Tibial artery (tissue), 4 donors: Measurements from ENCODE around the gene SLC43A2.

Experiments
- DNase-seq, 2 donors: peaks; one replicate each; pipeline ENCODE4 v3.0.0-alpha.2; 2019
- H3K27ac ChIP-seq, 2 donors: fragments of 200-600 bp; sonication (generic) in 1 of 2; 1 replicate in 1 of 2; 2 replicates in 1 of 2; pipeline ENCODE4 v1.5.1; 2018 to 2019; ENCODE audit warnings: mild to moderate bottlenecking in 1 of 2
- H3K27me3 ChIP-seq, 2 donors: fragments of 200-600 bp; sonication (generic) in 1 of 2; one replicate each; pipeline versions ENCODE4 v1.5.1 to v1.6.0; 2016 to 2019
- H3K36me3 ChIP-seq, 3 donors: fragments of 200-600 bp; sonication (generic) in 2 of 3; one replicate each; pipeline ENCODE4 v1.5.1; 2016 to 2019; ENCODE audit warnings: mild to moderate bottlenecking in 2 of 3
- H3K4me1 ChIP-seq, 4 donors: fragments of 200-600 bp; sonication (generic) in 2 of 4; 1 replicate in 3 of 4; 2 replicates in 1 of 4; pipeline ENCODE4 v1.5.1; 2016 to 2019
- H3K4me3 ChIP-seq, 2 donors: fragments of 200-600 bp; sonication (generic) in 1 of 2; 1 replicate in 1 of 2; 2 replicates in 1 of 2; pipeline ENCODE4 v1.5.1; 2018 to 2019; ENCODE audit warnings: mild to moderate bottlenecking in 2 of 2
- H3K9me3 ChIP-seq, 3 donors: fragments of 200-600 bp; sonication (generic) in 1 of 3; one replicate each; pipeline ENCODE4 v1.5.1; 2016 to 2019
- CTCF ChIP-seq, 2 experiments: fragments of 200-600 bp in 1 of 2; fragments of 450-650 bp in 1 of 2; IDR thresholded peaks; one replicate each; pipeline ENCODE4 v1.5.1; 2017 to 2019; ENCODE audit warnings: antibody characterized with exemption in 2 of 2, mild to moderate bottlenecking in 1 of 2, moderate library complexity in 1 of 2
- intact Hi-C: fragments of 100-400 bp; cut with DNase I; formaldehyde crosslinking; loops from one replicate; pipeline ENCODE4 v1.15.0; 2023; ENCODE audit warnings: low total_unique reads

The SLC43A2 gene

DNA sequence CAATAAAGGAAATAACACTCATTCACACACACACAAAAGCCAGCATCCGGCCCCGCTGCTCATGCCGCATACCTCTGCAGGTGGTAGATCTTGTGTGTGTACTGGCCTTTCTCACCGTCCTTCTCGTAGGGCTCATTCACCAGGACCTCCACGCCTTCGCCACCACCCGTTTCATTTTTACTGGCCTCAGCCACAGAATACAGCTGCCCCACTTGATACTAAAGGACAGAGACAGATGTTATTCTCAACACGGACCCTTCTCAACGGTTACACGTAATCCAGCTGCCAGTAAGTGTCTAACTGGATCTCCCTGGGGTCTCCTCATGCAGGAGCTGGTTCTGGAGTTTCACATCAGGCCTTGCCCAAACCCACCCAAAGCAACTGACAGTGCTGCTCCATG is 75.7 kb downstream of the SLC43A2 start:
- no peak overlapping the region for H3K27ac ChIP-seq
- peaks cover 0 to 13% (median 2%) of the 10 kb centered on the region in 4 donors for H3K4me1 ChIP-seq
- no peaks in the 10 kb centered on the region for H3K9me3 ChIP-seq
- intact Hi-C loops: no loop called here
- no peak for DNase-seq
- H3K27me3 ChIP-seq: no peaks in the 10 kb centered on the region
- peaks cover 34 to 70% (median 67%) of the 10 kb centered on the region in 3 donors for H3K36me3 ChIP-seq
- TF ChIP-seq CTCF (IDR thresholded peaks at IDR 0.05): no peak
- no peak overlapping the region for H3K4me3 ChIP-seq

GRCh38 chr17:1551741-1552140 is 76.9 kb downstream of the SLC43A2 start:
- H3K27ac ChIP-seq: no peak overlapping the region
- peaks cover 0 to 12% (median 5%) of the 10 kb centered on the region in 4 donors for H3K4me1 ChIP-seq
- H3K27me3 ChIP-seq: no peaks in the 10 kb centered on the region
- DNase-seq: no peak
- TF ChIP-seq CTCF (IDR thresholded peaks at IDR 0.05): no peak
- H3K9me3 ChIP-seq: no peaks in the 10 kb centered on the region
- peaks cover 42 to 76% (median 70%) of the 10 kb centered on the region in 3 donors for H3K36me3 ChIP-seq
- no peak overlapping the region for H3K4me3 ChIP-seq
- intact Hi-C loops: no loop called here

GRCh38 chr17:1548032-1548431 is 80.6 kb downstream of the SLC43A2 start:
- H3K4me1 ChIP-seq: peaks cover 0 to 17% (median 0%) of the 10 kb centered on the region in 4 donors
- intact Hi-C loops: no loop called here
- peaks cover 57 to 99% (median 76%) of the 10 kb centered on the region in 3 donors for H3K36me3 ChIP-seq
- H3K27me3 ChIP-seq: no peaks in the 10 kb centered on the region
- no peak for DNase-seq
- H3K4me3 ChIP-seq: no peak overlapping the region
- H3K27ac ChIP-seq: no peak overlapping the region
- H3K9me3 ChIP-seq: no peaks in the 10 kb centered on the region
- TF ChIP-seq CTCF (IDR thresholded peaks at IDR 0.05): no peak

DNA sequence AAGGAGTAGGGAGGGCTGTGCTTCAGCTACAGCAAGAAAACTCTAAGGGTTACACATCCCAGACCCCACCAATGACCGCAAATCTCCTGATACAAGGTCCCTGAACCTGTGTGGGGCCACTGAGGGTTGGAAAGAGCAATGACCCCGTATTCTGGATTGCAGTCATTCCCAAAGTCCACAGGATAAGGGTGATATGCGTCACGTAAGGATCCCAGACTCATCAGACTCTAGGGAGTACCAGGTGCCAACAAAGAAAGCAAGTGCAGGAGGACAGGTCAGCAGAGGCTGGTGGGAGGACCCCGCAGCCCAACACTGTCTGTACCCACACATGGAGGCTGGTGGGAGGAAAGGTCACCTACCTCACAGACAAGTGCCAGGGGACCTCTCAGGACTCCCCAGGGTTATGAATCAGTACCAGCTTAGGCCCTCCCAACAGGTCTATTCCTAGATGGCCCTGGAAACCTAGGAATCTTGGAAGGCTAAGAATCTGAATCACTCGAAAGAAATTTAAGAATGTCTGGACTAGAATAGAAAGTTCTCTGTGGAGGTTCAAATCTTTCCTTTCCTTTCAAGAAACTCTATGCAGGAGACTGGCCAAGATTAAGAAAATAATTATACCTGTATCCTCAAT is 82.2 kb downstream of the SLC43A2 start:
- Histone ChIP-seq H3K27ac (no peak overlapping the region), H3K4me3 (no peak overlapping the region), H3K27me3 (no peaks in the 10 kb centered on the region), H3K4me1 (peaks cover 0 to 17% (median 0%) of the 10 kb centered on the region in 4 donors), H3K9me3 (no peaks in the 10 kb centered on the region), H3K36me3 (peaks cover 58 to 98% (median 75%) of the 10 kb centered on the region in 3 donors)
- no peak for TF ChIP-seq CTCF (IDR thresholded peaks at IDR 0.05)
- no peak for DNase-seq
- intact Hi-C loops: no loop called here

DNA sequence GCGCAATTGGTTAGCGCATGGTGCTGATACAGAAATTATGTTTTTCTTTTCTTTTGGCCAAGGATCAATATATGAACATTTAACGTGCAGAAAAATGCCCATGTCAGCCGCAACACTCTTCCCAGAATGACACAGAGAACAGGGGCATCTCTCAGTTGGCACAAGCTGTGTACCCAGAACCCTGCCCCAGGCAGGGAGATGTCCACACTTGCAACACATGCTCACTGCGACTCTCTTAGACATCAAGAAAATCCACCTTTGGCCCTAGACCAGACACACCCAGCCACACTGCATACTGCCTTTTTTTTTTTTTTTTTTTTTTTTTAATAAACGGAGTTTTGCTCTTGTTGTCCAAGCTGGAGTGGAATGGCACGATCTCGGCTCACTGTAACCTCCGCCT is 83.0 kb downstream of the SLC43A2 start:
- no peak for TF ChIP-seq CTCF (IDR thresholded peaks at IDR 0.05)
- DNase-seq: no peak
- Histone ChIP-seq H3K4me1 (peaks cover 0 to 17% (median 0%) of the 10 kb centered on the region in 4 donors), H3K36me3 (peaks cover 58 to 98% (median 75%) of the 10 kb centered on the region in 3 donors), H3K4me3 (no peak overlapping the region), H3K27me3 (no peaks in the 10 kb centered on the region), H3K27ac (no peak overlapping the region), H3K9me3 (no peaks in the 10 kb centered on the region)
- intact Hi-C loops: no loop called here
